ENCODE measurements around the gene IL27RA. TPM values are rescaled to one million over a fixed set of nuclear protein-coding genes. Genes with fewer than 3 reads are reported as not detected.

IL27RA gene
- total RNA-seq, 1 donor from 2014 or later, result 16.2 TPM

DNA sequence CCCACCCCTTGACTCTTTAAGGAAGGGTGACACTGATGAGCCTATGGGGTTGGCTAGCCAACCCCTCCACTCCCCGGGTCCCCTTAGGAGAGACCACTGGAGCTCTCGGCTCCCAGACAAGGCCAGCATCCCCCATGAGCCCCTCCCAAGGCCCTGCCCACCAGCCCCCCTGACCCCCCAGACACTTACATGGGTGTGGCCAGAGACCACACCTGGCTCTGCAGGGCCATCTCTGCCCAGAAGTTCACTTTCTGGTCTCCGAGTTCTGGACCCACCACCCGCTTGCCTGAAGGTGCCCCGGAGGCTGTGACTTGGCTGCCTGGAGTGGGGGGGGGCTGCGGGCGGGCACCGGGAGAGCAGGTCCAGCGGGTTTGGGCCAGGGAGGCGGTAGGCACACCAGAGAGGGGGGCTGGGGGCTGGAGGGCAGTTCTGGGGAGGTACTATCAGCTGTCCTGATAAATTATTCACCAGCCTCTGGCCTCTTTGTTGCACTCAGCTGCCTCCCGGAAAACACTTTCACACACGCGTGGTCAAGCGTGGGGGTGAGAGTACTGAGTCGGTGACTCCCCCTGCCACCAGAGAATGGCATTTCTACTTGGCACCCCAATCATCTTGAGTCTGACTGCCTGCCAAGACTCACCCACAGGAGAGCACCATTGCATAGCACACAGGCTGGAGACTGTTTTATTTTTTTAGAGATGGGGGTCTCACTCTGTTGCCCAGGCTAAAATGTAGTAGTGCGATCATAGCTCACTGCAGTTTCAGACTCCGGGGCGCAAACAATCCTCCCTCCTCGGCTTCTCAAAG, 30.4 kb downstream of the IL27RA start, which contains the start of gene PALM3:
TSS of gene PALM3 (minus strand) at position 326 of the 807 bp plus-strand sequence. CDS start at position 230, 96 bp downstream.
- Histone ChIP-seq H3K4me1 (no peaks in the 10 kb centered on the region), H3K27ac (peak within 1 kb of the TSS; percentile 24), H3K9me3 (no peaks in the 10 kb centered on the region), H3K36me3 (no peaks in the 10 kb centered on the region), H3K4me3 (peak within 1 kb of the TSS; percentile 28), H3K27me3 (peaks cover 16% of the 10 kb centered on the region)
- ATAC-seq, result peak; percentile 89
- TF ChIP-seq, protein P1, sequence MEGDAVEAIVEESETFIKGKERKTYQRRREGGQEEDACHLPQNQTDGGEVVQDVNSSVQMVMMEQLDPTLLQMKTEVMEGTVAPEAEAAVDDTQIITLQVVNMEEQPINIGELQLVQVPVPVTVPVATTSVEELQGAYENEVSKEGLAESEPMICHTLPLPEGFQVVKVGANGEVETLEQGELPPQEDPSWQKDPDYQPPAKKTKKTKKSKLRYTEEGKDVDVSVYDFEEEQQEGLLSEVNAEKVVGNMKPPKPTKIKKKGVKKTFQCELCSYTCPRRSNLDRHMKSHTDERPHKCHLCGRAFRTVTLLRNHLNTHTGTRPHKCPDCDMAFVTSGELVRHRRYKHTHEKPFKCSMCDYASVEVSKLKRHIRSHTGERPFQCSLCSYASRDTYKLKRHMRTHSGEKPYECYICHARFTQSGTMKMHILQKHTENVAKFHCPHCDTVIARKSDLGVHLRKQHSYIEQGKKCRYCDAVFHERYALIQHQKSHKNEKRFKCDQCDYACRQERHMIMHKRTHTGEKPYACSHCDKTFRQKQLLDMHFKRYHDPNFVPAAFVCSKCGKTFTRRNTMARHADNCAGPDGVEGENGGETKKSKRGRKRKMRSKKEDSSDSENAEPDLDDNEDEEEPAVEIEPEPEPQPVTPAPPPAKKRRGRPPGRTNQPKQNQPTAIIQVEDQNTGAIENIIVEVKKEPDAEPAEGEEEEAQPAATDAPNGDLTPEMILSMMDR (IDR thresholded peaks at IDR 0.05), result no peak
- peak; percentile 90 for DNase-seq
- intact Hi-C loops (cut with DNase I), result no loop called here

DNA sequence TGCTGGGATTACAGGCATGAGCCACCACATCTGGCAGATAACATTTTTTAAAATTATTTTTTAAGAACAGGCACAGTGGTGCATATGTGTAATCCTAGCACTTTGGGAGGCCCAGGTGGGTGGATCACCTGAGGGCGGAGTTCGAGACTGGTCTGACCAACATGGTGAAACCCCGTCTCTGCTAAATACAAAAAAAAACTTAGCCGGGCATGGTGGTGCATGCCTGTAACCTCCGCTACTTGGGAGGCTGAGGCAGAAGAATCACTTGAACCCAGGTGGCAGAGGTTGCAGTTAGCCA, 30.9 kb downstream of the IL27RA start:
- H3K4me3 ChIP-seq, result no peak overlapping the region
- H3K27ac ChIP-seq, result peak overlapping the region; percentile 24
- intact Hi-C loops (cut with DNase I), result no loop called here
- no peaks in the 10 kb centered on the region for H3K9me3 ChIP-seq
- ATAC-seq (no peak), DNase-seq (no peak)
- H3K36me3 ChIP-seq, result no peaks in the 10 kb centered on the region
- no peaks in the 10 kb centered on the region for H3K4me1 ChIP-seq
- TF ChIP-seq, protein P1 (IDR thresholded peaks at IDR 0.05), result no peak
- peaks cover 16% of the 10 kb centered on the region for H3K27me3 ChIP-seq

DNA sequence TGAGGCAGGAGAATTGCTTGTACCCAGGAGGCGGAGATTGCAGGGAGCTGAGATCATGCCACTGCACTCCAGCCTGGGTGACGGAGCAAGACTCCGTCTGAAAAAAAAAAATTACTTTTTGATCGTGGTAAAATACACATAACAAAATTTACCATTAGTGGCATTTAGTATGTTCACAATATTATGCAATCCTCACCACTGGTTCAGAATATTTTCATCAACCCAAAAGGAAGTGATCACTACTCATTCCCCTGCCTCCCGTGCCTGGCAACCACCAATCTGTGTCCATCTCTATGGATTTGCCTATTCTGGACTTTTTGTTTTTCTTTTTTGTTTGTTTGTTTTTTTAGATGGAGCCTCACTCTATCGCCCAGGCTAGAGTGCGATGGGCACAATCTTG, 31.5 kb downstream of the IL27RA start:
- Histone ChIP-seq H3K36me3 (no peaks in the 10 kb centered on the region), H3K4me3 (no peak overlapping the region), H3K27ac (no peak overlapping the region), H3K27me3 (peaks cover 16% of the 10 kb centered on the region), H3K9me3 (no peaks in the 10 kb centered on the region), H3K4me1 (no peaks in the 10 kb centered on the region)
- TF ChIP-seq, protein P1 (IDR thresholded peaks at IDR 0.05), result no peak
- DNase-seq, result no peak
- intact Hi-C loops (cut with DNase I), result no loop called here
- ATAC-seq, result no peak

DNA sequence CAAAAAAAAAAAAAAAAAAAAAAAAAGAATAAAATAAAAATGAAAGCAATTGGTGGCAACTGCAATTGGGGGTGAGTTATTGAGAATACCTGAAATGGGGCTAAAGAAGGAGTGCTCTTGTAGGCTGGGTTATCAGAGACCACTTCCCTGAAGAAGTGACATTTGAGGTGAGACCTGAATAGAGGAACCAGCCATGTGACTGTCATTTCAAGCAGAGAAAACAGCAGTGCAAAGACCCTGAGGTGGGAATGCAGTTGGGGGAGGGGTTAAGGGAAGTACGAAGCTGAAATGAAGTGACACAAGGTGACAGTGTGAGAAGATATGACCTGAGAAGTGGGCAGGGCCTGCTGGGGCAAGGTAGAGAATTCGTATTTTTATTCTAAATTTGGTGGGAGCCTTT, 34.6 kb downstream of the IL27RA start:
- TF ChIP-seq, protein P1 (IDR thresholded peaks at IDR 0.05), result no peak
- no peaks in the 10 kb centered on the region for H3K9me3 ChIP-seq
- DNase-seq, result no peak
- H3K27me3 ChIP-seq, result no peaks in the 10 kb centered on the region
- H3K27ac ChIP-seq, result no peak overlapping the region
- intact Hi-C loops (cut with DNase I), result no loop called here
- H3K4me3 ChIP-seq, result no peak overlapping the region
- no peak for ATAC-seq
- no peaks in the 10 kb centered on the region for H3K4me1 ChIP-seq
- H3K36me3 ChIP-seq, result no peaks in the 10 kb centered on the region

DNA sequence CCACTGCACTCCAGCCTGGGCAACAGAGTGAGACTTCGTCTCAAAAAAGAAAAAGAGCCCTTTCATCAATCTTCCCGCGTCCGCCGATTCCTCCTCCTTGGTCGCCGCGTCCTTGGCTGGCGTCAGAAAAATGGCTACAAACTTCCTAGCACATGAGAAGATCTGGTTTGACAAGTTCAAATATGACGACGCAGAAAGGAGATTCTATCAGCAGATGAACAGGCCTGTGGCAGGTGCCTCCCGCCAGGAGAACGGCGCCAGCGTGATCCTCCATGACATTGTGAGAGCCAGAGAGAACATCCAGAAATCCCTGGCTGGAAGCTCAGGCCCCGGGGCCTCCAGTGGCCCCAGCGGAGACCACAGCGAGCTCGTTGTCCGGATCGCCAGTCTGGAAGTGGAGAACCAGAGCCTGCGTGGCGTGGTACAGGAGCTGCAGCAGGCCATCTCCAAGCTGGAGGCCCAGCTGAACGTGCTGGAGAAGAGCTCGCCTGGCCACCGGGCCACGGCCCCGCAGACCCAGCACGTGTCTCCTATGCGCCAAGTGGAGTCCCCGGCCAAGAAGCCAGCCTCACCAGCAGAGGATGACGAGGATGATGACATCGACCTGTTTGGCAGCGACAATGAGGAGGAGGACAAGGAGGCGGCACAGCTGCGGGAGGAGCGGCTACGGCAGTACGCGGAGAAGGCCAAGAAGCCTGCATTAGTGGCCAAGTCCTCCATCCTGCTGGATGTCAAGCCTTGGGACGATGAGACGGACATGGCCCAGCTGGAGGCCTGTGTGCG, 38.9 kb downstream of the IL27RA start:
- TF ChIP-seq, protein P1 (IDR thresholded peaks at IDR 0.05), result no peak
- no peaks in the 10 kb centered on the region for H3K27me3 ChIP-seq
- no peak for DNase-seq
- peaks cover 22% of the 10 kb centered on the region for H3K4me1 ChIP-seq
- H3K27ac ChIP-seq, result no peak overlapping the region
- intact Hi-C loops (cut with DNase I), result no loop called here
- H3K36me3 ChIP-seq, result no peaks in the 10 kb centered on the region
- ATAC-seq, result no peak
- H3K9me3 ChIP-seq, result no peaks in the 10 kb centered on the region
- H3K4me3 ChIP-seq, result no peak overlapping the region
